ENCODE measurements around the gene ABHD4.

The ABHD4 gene

GRCh38 chr14:22593189-22593588 lies 4.9 kb upstream of the ABHD4 start:
- Histone ChIP-seq H3K9ac (ENCODE audit: low read length in 2 of 2) (no peak overlapping the region), H3K27me3 (ENCODE audit: control insufficient read depth in 1 of 2, insufficient read depth in 2 of 2, low read length in 2 of 2) (no peaks in the 10 kb centered on the region), H3K27ac (ENCODE audit: low read length) (no peak overlapping the region), H3K36me3 (ENCODE audit: control insufficient read depth in 2 of 2, insufficient read depth in 2 of 2, low read length in 2 of 2) (no peaks in the 10 kb centered on the region), H3K4me1 (ENCODE audit: control insufficient read depth, insufficient read depth, low read length) (peaks cover 6% of the 10 kb centered on the region), H3K9me3 (ENCODE audit: control insufficient read depth in 2 of 2, low read length in 2 of 2) (no peaks in the 10 kb centered on the region), H3K4me3 (ENCODE audit: low read length in 2 of 2) (no peak overlapping the region)

GRCh38 chr14:22593601-22594000 lies 4.5 kb upstream of the ABHD4 start:
- Histone ChIP-seq H3K36me3 (ENCODE audit: control insufficient read depth in 2 of 2, insufficient read depth in 2 of 2, low read length in 2 of 2) (no peaks in the 10 kb centered on the region), H3K9me3 (ENCODE audit: control insufficient read depth in 2 of 2, low read length in 2 of 2) (no peaks in the 10 kb centered on the region), H3K4me1 (ENCODE audit: control insufficient read depth, insufficient read depth, low read length) (peaks cover 7% of the 10 kb centered on the region), H3K27me3 (ENCODE audit: control insufficient read depth in 1 of 2, insufficient read depth in 2 of 2, low read length in 2 of 2) (no peaks in the 10 kb centered on the region), H3K27ac (ENCODE audit: low read length) (no peak overlapping the region), H3K9ac (ENCODE audit: low read length in 2 of 2) (no peak overlapping the region), H3K4me3 (ENCODE audit: low read length in 2 of 2) (no peak overlapping the region)

GRCh38 chr14:22594156-22594716 lies 3.9 kb upstream of the ABHD4 start:
- Histone ChIP-seq H3K9me3 (ENCODE audit: control insufficient read depth in 2 of 2, low read length in 2 of 2) (no peaks in the 10 kb centered on the region), H3K36me3 (ENCODE audit: control insufficient read depth in 2 of 2, insufficient read depth in 2 of 2, low read length in 2 of 2) (no peaks in the 10 kb centered on the region), H3K27ac (ENCODE audit: low read length) (no peak overlapping the region), H3K4me3 (ENCODE audit: low read length in 2 of 2) (no peak overlapping the region), H3K4me1 (ENCODE audit: control insufficient read depth, insufficient read depth, low read length) (peaks cover 11% of the 10 kb centered on the region), H3K27me3 (ENCODE audit: control insufficient read depth in 1 of 2, insufficient read depth in 2 of 2, low read length in 2 of 2) (no peaks in the 10 kb centered on the region), H3K9ac (ENCODE audit: low read length in 2 of 2) (no peak overlapping the region)

- no peak overlapping the region for H3K27ac ChIP-seq (ENCODE audit: low read length)
- no peaks in the 10 kb centered on the region for H3K9me3 ChIP-seq (ENCODE audit: control insufficient read depth in 2 of 2, low read length in 2 of 2)
- H3K27me3 ChIP-seq (ENCODE audit: control insufficient read depth in 1 of 2, insufficient read depth in 2 of 2, low read length in 2 of 2): no peaks in the 10 kb centered on the region
- no peak overlapping the region for H3K4me3 ChIP-seq (ENCODE audit: low read length in 2 of 2)
- no peak overlapping the region for H3K9ac ChIP-seq (ENCODE audit: low read length in 2 of 2)
- peaks cover 0 to 1% of the 10 kb centered on the region in 2 donors for H3K36me3 ChIP-seq (ENCODE audit: control insufficient read depth in 2 of 2, insufficient read depth in 2 of 2, low read length in 2 of 2)
- peaks cover 14% of the 10 kb centered on the region for H3K4me1 ChIP-seq (ENCODE audit: control insufficient read depth, insufficient read depth, low read length)
These were observed 1.7 kb upstream of the ABHD4 start for GRCh38 chr14:22596354-22596879.

- Histone ChIP-seq H3K36me3 (ENCODE audit: control insufficient read depth in 2 of 2, insufficient read depth in 2 of 2, low read length in 2 of 2) (peaks cover 8 to 10% of the 10 kb centered on the region in 2 donors), H3K9me3 (ENCODE audit: control insufficient read depth in 2 of 2, low read length in 2 of 2) (no peaks in the 10 kb centered on the region), H3K4me3 (ENCODE audit: low read length in 2 of 2) (peak overlapping the region in 1 of 2 donors; percentile 94), H3K27ac (ENCODE audit: low read length) (no peak overlapping the region), H3K27me3 (ENCODE audit: control insufficient read depth in 1 of 2, insufficient read depth in 2 of 2, low read length in 2 of 2) (no peaks in the 10 kb centered on the region), H3K9ac (ENCODE audit: low read length in 2 of 2) (no peak overlapping the region), H3K4me1 (ENCODE audit: control insufficient read depth, insufficient read depth, low read length) (peaks cover 14% of the 10 kb centered on the region)
These were observed 835 bp upstream of the ABHD4 start for GRCh38 chr14:22597265-22597664.

GRCh38 chr14:22597771-22598098 lies 365 bp upstream of the ABHD4 start:
- Histone ChIP-seq H3K4me1 (ENCODE audit: control insufficient read depth, insufficient read depth, low read length) (peaks cover 14% of the 10 kb centered on the region), H3K4me3 (ENCODE audit: low read length in 2 of 2) (peak overlapping the region; percentile 78 to 94), H3K27me3 (ENCODE audit: control insufficient read depth in 1 of 2, insufficient read depth in 2 of 2, low read length in 2 of 2) (no peaks in the 10 kb centered on the region), H3K36me3 (ENCODE audit: control insufficient read depth in 2 of 2, insufficient read depth in 2 of 2, low read length in 2 of 2) (peaks cover 12 to 13% of the 10 kb centered on the region in 2 donors), H3K27ac (ENCODE audit: low read length) (peak overlapping the region; percentile 76), H3K9me3 (ENCODE audit: control insufficient read depth in 2 of 2, low read length in 2 of 2) (no peaks in the 10 kb centered on the region), H3K9ac (ENCODE audit: low read length in 2 of 2) (peak overlapping the region; percentile 65 to 86)

GRCh38 chr14:22598896-22599244 lies 770 bp downstream of the ABHD4 start:
- Histone ChIP-seq H3K9me3 (ENCODE audit: control insufficient read depth in 2 of 2, low read length in 2 of 2) (no peaks in the 10 kb centered on the region), H3K4me1 (ENCODE audit: control insufficient read depth, insufficient read depth, low read length) (peaks cover 14% of the 10 kb centered on the region), H3K27me3 (ENCODE audit: control insufficient read depth in 1 of 2, insufficient read depth in 2 of 2, low read length in 2 of 2) (no peaks in the 10 kb centered on the region), H3K27ac (ENCODE audit: low read length) (peak overlapping the region; percentile 76), H3K4me3 (ENCODE audit: low read length in 2 of 2) (peak overlapping the region; percentile 78 to 94), H3K36me3 (ENCODE audit: control insufficient read depth in 2 of 2, insufficient read depth in 2 of 2, low read length in 2 of 2) (peaks cover 21 to 24% of the 10 kb centered on the region in 2 donors), H3K9ac (ENCODE audit: low read length in 2 of 2) (peak overlapping the region; percentile 65 to 86)

- Histone ChIP-seq H3K9me3 (ENCODE audit: control insufficient read depth in 2 of 2, low read length in 2 of 2) (no peaks in the 10 kb centered on the region), H3K36me3 (ENCODE audit: control insufficient read depth in 2 of 2, insufficient read depth in 2 of 2, low read length in 2 of 2) (peaks cover 21 to 25% of the 10 kb centered on the region in 2 donors), H3K27me3 (ENCODE audit: control insufficient read depth in 1 of 2, insufficient read depth in 2 of 2, low read length in 2 of 2) (no peaks in the 10 kb centered on the region), H3K4me1 (ENCODE audit: control insufficient read depth, insufficient read depth, low read length) (peaks cover 14% of the 10 kb centered on the region), H3K4me3 (ENCODE audit: low read length in 2 of 2) (peak overlapping the region; percentile 78 to 94), H3K27ac (ENCODE audit: low read length) (peak overlapping the region; percentile 76), H3K9ac (ENCODE audit: low read length in 2 of 2) (peak overlapping the region; percentile 65 to 69)
These were observed 1.2 kb downstream of the ABHD4 start for GRCh38 chr14:22599349-22599748.

GRCh38 chr14:22600027-22600426 lies 1.9 kb downstream of the ABHD4 start:
- Histone ChIP-seq H3K4me3 (ENCODE audit: low read length in 2 of 2) (no peak overlapping the region), H3K9ac (ENCODE audit: low read length in 2 of 2) (peak overlapping the region in 1 of 2 donors; percentile 12), H3K36me3 (ENCODE audit: control insufficient read depth in 2 of 2, insufficient read depth in 2 of 2, low read length in 2 of 2) (peaks cover 25 to 31% of the 10 kb centered on the region in 2 donors), H3K9me3 (ENCODE audit: control insufficient read depth in 2 of 2, low read length in 2 of 2) (no peaks in the 10 kb centered on the region), H3K27ac (ENCODE audit: low read length) (no peak overlapping the region), H3K4me1 (ENCODE audit: control insufficient read depth, insufficient read depth, low read length) (peaks cover 14% of the 10 kb centered on the region), H3K27me3 (ENCODE audit: control insufficient read depth in 1 of 2, insufficient read depth in 2 of 2, low read length in 2 of 2) (no peaks in the 10 kb centered on the region)

- Histone ChIP-seq H3K27me3 (ENCODE audit: control insufficient read depth in 1 of 2, insufficient read depth in 2 of 2, low read length in 2 of 2) (no peaks in the 10 kb centered on the region), H3K36me3 (ENCODE audit: control insufficient read depth in 2 of 2, insufficient read depth in 2 of 2, low read length in 2 of 2) (peaks cover 37 to 44% of the 10 kb centered on the region in 2 donors), H3K9ac (ENCODE audit: low read length in 2 of 2) (no peak overlapping the region), H3K27ac (ENCODE audit: low read length) (no peak overlapping the region), H3K4me1 (ENCODE audit: control insufficient read depth, insufficient read depth, low read length) (peaks cover 14% of the 10 kb centered on the region), H3K9me3 (ENCODE audit: control insufficient read depth in 2 of 2, low read length in 2 of 2) (no peaks in the 10 kb centered on the region), H3K4me3 (ENCODE audit: low read length in 2 of 2) (no peak overlapping the region)
These were observed 3.4 kb downstream of the ABHD4 start for GRCh38 chr14:22601456-22601855.

- H3K27me3 ChIP-seq (ENCODE audit: control insufficient read depth in 1 of 2, insufficient read depth in 2 of 2, low read length in 2 of 2): no peaks in the 10 kb centered on the region
- H3K27ac ChIP-seq (ENCODE audit: low read length): no peak overlapping the region
- no peaks in the 10 kb centered on the region for H3K9me3 ChIP-seq (ENCODE audit: control insufficient read depth in 2 of 2, low read length in 2 of 2)
- peaks cover 41 to 47% of the 10 kb centered on the region in 2 donors for H3K36me3 ChIP-seq (ENCODE audit: control insufficient read depth in 2 of 2, insufficient read depth in 2 of 2, low read length in 2 of 2)
- H3K4me1 ChIP-seq (ENCODE audit: control insufficient read depth, insufficient read depth, low read length): peaks cover 14% of the 10 kb centered on the region
- H3K9ac ChIP-seq (ENCODE audit: low read length in 2 of 2): no peak overlapping the region
- H3K4me3 ChIP-seq (ENCODE audit: low read length in 2 of 2): no peak overlapping the region
These were observed 3.9 kb downstream of the ABHD4 start for GRCh38 chr14:22601996-22602395.
